B cell (primary cell): ENCODE measurements around the gene PRDM9. TPM values are rescaled to one million over a fixed set of nuclear protein-coding genes. Genes with fewer than 3 reads are reported as not detected.

ENCODE experiments used
- ATAC-seq: fragments of 200-7000 bp; cut with Tn5 transposase; one replicate; pipeline ENCODE4 v1.10.0; 2021; ENCODE audit warnings: low read depth, mild to moderate bottlenecking, moderate number of reproducible peaks, moderate library complexity
- CTCF ChIA-PET: fragments of 350-600 bp; sonication (Branson Sonifier 250); formaldehyde crosslinking; loops from one replicate; lab custom pipeline; 2021; ENCODE audit warnings: antibody characterized with exemption, inconsistent platforms; lab: Charles Lee
- POLR2A ChIA-PET: fragments of 350-600 bp; sonication (Branson Sonifier 250); formaldehyde crosslinking; loops from one replicate; lab custom pipeline; 2021; ENCODE audit warnings: antibody characterized with exemption; lab: Charles Lee
- DNase-seq: peaks from one replicate; pipeline ENCODE4 v3.0.0; 2013
- H2AFZ ChIP-seq: 2 replicates; pipeline ENCODE4 v1.6.1; 2012; ENCODE audit warnings: mild to moderate bottlenecking, low read depth, low read length; ENCODE audit not compliant: insufficient read depth, poor library complexity, severe bottlenecking
- H3K27ac ChIP-seq, 2 donors: 1 replicate in 1 of 2; 2 replicates in 1 of 2; pipeline ENCODE4 v1.5.1; 2012 to 2013; ENCODE audit warnings: low read length in 2 of 2, mild to moderate bottlenecking in 2 of 2, moderate library complexity in 1 of 2
- H3K27me3 ChIP-seq, 4 experiments: fragments of 200-600 bp in 1 of 4; sonication (generic) in 1 of 4; replicated peaks in 1 of 4; 1 replicate in 2 of 4; 2 replicates in 2 of 4; pipeline versions ENCODE4 v1.6.1 to v1.7.0; 2013 to 2016; ENCODE audit warnings: low read length in 3 of 4, mild to moderate bottlenecking in 2 of 4, mixed read lengths in 1 of 4, moderate library complexity in 1 of 4; ENCODE audit not compliant: insufficient read depth in 4 of 4, control insufficient read depth in 3 of 4; ENCODE audit errors: control extremely low read depth in 1 of 4
- H3K36me3 ChIP-seq, 2 experiments: replicated peaks in 1 of 2; 1 replicate in 1 of 2; 2 replicates in 1 of 2; pipeline versions ENCODE4 v1.6.1 to v1.7.1; 2013; ENCODE audit warnings: low read length in 1 of 2; ENCODE audit not compliant: insufficient read depth in 2 of 2, control insufficient read depth in 1 of 2; ENCODE audit errors: control extremely low read depth in 1 of 2, extremely low read depth in 1 of 2
- H3K4me1 ChIP-seq, 2 donors: fragments of 200-600 bp in 1 of 2; sonication (generic) in 1 of 2; 1 replicate in 1 of 2; 2 replicates in 1 of 2; pipeline versions ENCODE4 v1.5.1 to v1.6.1; 2013 to 2017; ENCODE audit warnings: low read length in 2 of 2; ENCODE audit not compliant: control insufficient read depth in 2 of 2, insufficient read depth in 2 of 2
- H3K4me2 ChIP-seq: replicated peaks from 2 replicates; pipeline ENCODE3; 2012; ENCODE audit warnings: mild to moderate bottlenecking, low read depth, low read length; ENCODE audit not compliant: poor library complexity, severe bottlenecking
- H3K4me3 ChIP-seq, 5 experiments: fragments of 200-600 bp in 1 of 5; sonication (generic) in 1 of 5; 1 replicate in 3 of 5; 2 replicates in 2 of 5; pipeline versions ENCODE4 v1.5.1 to v1.7.0; 2011 to 2016; ENCODE audit warnings: low read length in 4 of 5, mild to moderate bottlenecking in 4 of 5, low read depth in 2 of 5, control low read depth in 1 of 5, moderate library complexity in 1 of 5; ENCODE audit not compliant: insufficient read depth in 1 of 5; ENCODE audit errors: control extremely low read depth in 1 of 5, extremely low read depth in 1 of 5
- H3K79me2 ChIP-seq: fragments of 200-600 bp; sonication (generic); one replicate; pipeline ENCODE4 v1.6.0; 2016; ENCODE audit warnings: low read length; ENCODE audit not compliant: control insufficient read depth, insufficient read depth
- H3K9ac ChIP-seq: fragments of 200-600 bp; sonication (generic); 2 replicates; pipeline ENCODE4 v1.6.1; 2017; ENCODE audit warnings: mild to moderate bottlenecking, low read length, moderate library complexity
- H3K9me3 ChIP-seq, 3 donors: one replicate each; pipeline versions ENCODE4 v1.6.1 to v1.7.1; 2013; ENCODE audit warnings: low read length in 2 of 3; ENCODE audit not compliant: control insufficient read depth in 2 of 3, insufficient read depth in 1 of 3; ENCODE audit errors: control extremely low read depth in 1 of 3
- H4K20me1 ChIP-seq: 2 replicates; pipeline ENCODE4 v1.6.0; 2012; ENCODE audit warnings: mild to moderate bottlenecking, low read length; ENCODE audit not compliant: insufficient read depth, control insufficient read depth, poor library complexity, severe bottlenecking
- H3K27ac Mint-ChIP-seq: one replicate; pipeline ENCODE4 v1.8.0; 2021; ENCODE audit warnings: mixed read lengths
- H3K27me3 Mint-ChIP-seq: one replicate; pipeline ENCODE4 v1.8.0; 2021; ENCODE audit warnings: mixed read lengths
- H3K4me1 Mint-ChIP-seq: one replicate; pipeline ENCODE4 v1.8.0; 2021; ENCODE audit warnings: mixed read lengths
- H3K4me3 Mint-ChIP-seq: one replicate; pipeline ENCODE4 v1.8.0; 2021; ENCODE audit warnings: mixed read lengths
- H3K9me3 Mint-ChIP-seq: one replicate; pipeline ENCODE4 v1.8.0; 2022; ENCODE audit warnings: mixed read lengths; ENCODE audit not compliant: insufficient read depth
- CTCF ChIP-seq: fragments of 200-600 bp; IDR thresholded peaks from one replicate; pipeline ENCODE4 v1.8.0; 2022; ENCODE audit warnings: antibody characterized with exemption, mild to moderate bottlenecking
- EZH2 ChIP-seq: IDR thresholded peaks from 2 replicates; pipeline ENCODE4 v1.6.1; 2012; ENCODE audit warnings: borderline replicate concordance, low read depth, mild to moderate bottlenecking, moderate library complexity, low read length; ENCODE audit not compliant: insufficient read depth, poor library complexity, severe bottlenecking
- WGBS: methylation state at CpG from one replicate; pipeline ENCODE4 v1.1.5; 2013; ENCODE audit warnings: missing lambda C conversion rate; ENCODE audit not compliant: insufficient coverage; 5-methylcytosine and 5-hydroxymethylcytosine counted together
- intact Hi-C: fragments of 100-400 bp; cut with micrococcal nuclease; formaldehyde crosslinking; loops from one replicate; pipeline ENCODE4 v1.10.0; 2022
- polyA plus RNA-seq: library from polyadenylated mRNA; depleted of rRNA; stranded (reverse); fragments of >200 nt; gene quantifications from 2 replicates; pipeline ENCODE4 v1.2.3, GENCODE V29; 2012
- total RNA-seq, 2 donors: library from RNA; stranded (reverse); fragments of 120-200 nt in 1 of 2; gene quantifications; 1 replicate in 1 of 2; 2 replicates in 1 of 2; pipeline versions ENCODE4 v1.2.3 to v1.2.4, GENCODE V29; 2013 to 2022

Gene PRDM9
- total and polyA plus RNA-seq, 2 donors (not counting 1 experiment from before 2014, with no cell fraction given) = not detected

GRCh38 chr5:23466401-23466912 lies 41.0 kb upstream of the PRDM9 start:
- DNase-seq (no peak), ATAC-seq (no peak)
- CTCF ChIA-PET = no interaction called here
- H3K4me1 ChIP-seq = no peaks in the 10 kb centered on the region
- no peak overlapping the region for H3K9ac ChIP-seq
- no peaks in the 10 kb centered on the region for H3K36me3 ChIP-seq
- no peaks in the 10 kb centered on the region for H3K4me1 Mint-ChIP-seq
- H3K27ac ChIP-seq = no peak overlapping the region
- H4K20me1 ChIP-seq = no peaks in the 10 kb centered on the region
- no peak overlapping the region for H3K4me3 ChIP-seq
- no peak overlapping the region for H3K27ac Mint-ChIP-seq
- intact Hi-C loops = no loop called here
- no peaks in the 10 kb centered on the region for H3K79me2 ChIP-seq
- no peak overlapping the region for H3K4me2 ChIP-seq
- POLR2A ChIA-PET = no interaction called here
- H3K9me3 ChIP-seq = peaks cover 0 to 4% (median 0%) of the 10 kb centered on the region in 3 donors
- H3K4me3 Mint-ChIP-seq = no peak overlapping the region
- 100% methylated on average over 2 of the region's 2 CpGs for WGBS
- H3K27me3 Mint-ChIP-seq = no peaks in the 10 kb centered on the region
- H3K9me3 Mint-ChIP-seq = peaks cover 5% of the 10 kb centered on the region
- no peak overlapping the region for H2AFZ ChIP-seq
- TF ChIP-seq EZH2 = no peak
- no peak for TF ChIP-seq CTCF
- no peaks in the 10 kb centered on the region for H3K27me3 ChIP-seq

DNA sequence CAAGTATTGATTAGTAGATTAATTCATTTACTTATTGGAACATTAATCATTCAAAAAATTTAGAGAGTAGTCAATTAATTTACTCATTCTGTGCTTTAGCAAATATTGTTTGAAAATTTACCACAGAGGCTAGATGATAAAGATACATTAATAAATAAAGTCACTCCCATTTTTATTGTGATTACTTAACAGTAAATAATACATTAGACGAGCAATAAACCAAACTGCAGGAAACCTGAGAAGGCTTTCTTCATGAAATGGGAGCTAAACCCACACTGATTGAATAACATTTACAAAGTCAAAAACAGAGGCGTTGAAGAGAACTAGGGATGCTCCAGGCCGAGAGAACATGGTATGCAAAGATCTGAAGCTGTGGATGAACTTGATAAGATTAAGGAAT lies 38.8 kb upstream of the PRDM9 start:
- no peak overlapping the region for H3K4me3 Mint-ChIP-seq
- no CpG with 5 or more reads among the region's 3 CpGs for WGBS
- DNase-seq = no peak
- H2AFZ ChIP-seq = no peak overlapping the region
- H3K9me3 ChIP-seq = no peaks in the 10 kb centered on the region
- H3K27me3 Mint-ChIP-seq = no peaks in the 10 kb centered on the region
- H3K36me3 ChIP-seq = no peaks in the 10 kb centered on the region
- H3K27ac ChIP-seq = no peak overlapping the region
- no peak overlapping the region for H3K4me3 ChIP-seq
- CTCF ChIA-PET = no interaction called here
- no peaks in the 10 kb centered on the region for H4K20me1 ChIP-seq
- TF ChIP-seq EZH2 (no peak), CTCF (no peak)
- intact Hi-C loops = no loop called here
- H3K27me3 ChIP-seq = no peaks in the 10 kb centered on the region
- H3K4me2 ChIP-seq = no peak overlapping the region
- H3K9me3 Mint-ChIP-seq = peaks cover 5% of the 10 kb centered on the region
- H3K79me2 ChIP-seq = no peaks in the 10 kb centered on the region
- POLR2A ChIA-PET = no interaction called here
- ATAC-seq = no peak
- H3K27ac Mint-ChIP-seq = no peak overlapping the region
- H3K4me1 ChIP-seq = no peaks in the 10 kb centered on the region
- no peak overlapping the region for H3K9ac ChIP-seq
- H3K4me1 Mint-ChIP-seq = no peaks in the 10 kb centered on the region
